GM18867 (cell line): ENCODE results near the gene ZAP70.

ENCODE experiments used
- ATAC-seq: cut with Tn5 transposase; IDR thresholded peaks from one replicate; pipeline ENCODE4 v1.9.1; 2021; ENCODE audit warnings: mild to moderate bottlenecking, moderate library complexity; ENCODE audit not compliant: unreplicated experiment

The ZAP70 gene

DNA sequence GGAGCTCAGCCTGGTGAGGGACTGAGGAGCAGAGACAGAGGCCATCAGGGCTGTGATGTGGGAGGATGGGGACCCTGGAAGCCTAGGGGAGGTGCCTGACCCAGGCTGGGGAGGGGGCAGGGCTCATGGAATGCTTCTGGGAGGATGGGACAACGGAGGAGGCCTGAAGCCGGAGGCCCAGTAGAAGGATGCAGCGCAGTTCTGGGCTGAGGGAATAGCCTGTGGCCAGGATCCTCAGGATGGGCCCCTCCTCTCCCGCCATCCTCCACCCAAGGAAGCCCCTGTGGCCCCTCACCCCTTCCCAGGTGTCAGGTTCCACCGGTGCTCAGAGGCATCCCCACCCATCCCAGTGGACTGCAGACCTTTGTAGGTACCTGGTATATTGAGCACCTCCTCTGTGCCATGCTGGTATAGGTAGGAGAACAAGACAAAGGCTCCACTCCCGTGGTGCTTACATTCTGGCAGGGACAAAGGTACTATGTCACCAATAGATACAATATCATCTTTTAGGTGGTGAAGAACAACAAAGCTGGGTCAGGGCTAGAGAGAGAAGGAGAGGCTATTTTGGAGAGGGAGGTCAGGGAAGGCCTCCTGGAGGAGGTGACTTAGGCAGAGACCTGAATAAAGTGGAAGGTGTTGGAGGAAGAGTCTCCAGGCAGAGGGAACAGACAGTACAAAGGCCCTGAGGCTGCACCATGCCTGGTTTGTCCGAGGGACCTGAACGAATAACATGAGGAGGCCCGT is 2.7 kb downstream of the ZAP70 start:
- no peak for ATAC-seq

DNA sequence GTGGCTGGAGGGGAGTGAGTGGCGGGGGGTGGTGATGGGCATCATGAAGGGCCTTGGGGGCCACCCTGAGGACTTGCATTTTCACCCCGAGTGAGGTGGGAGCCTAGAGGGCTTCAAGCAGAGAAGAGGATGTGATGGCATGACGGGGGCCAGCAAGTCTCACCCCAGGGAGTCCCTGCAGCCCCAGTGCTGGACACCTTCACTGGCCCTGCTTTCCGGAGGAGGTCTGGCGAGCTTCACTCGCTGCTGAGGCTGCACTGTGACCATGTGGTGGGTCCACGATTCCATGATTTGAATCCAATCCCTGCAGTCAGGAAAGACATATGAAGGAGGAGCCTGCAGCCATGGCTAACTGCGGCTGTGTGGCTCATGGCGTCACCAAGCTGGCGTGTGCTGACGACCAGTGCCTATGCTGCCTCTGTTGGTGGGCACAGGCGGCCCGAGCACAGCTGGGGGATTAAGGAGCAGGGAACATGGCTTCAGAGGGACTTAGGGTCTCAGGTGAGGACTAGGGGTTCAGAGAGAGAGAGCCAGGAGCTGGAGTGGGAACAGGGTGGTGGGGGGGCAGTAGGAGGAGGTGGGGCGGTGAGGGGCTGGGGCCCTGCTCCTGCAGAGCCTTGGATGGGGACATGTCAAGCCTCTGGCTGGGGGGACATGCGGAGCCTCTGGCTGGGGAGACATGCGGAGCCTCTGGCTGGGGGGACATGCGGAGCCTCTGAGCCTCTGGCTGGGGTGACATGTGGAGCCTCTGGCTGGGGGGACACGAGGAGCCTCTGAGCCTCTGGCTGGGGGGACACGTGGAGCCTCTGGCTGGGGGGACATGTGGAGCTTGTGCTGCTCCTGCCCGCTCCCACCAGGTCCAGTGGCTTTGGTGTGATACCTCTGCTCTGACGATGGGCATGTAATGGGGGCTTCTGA is 3.6 kb downstream of the ZAP70 start:
- ATAC-seq: no peak

DNA sequence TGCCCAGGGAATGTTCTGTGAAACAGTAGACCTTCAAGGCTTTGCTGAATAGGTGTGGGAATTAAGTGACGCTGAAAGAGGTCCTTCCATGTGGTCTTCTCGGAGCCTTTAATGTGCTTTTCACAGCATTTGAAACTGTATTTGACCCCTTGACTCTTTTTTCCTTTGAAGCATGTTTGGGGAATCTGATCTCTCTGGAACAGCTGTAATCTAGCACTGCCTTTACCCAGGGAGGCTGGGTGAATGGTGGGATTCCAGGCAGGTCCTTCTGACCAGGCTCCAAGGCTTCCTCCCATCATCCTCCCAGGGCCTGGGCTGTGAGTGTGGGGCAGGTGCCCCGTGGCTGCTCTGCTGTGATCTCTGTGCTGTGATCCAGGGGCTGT is 4.2 kb downstream of the ZAP70 start:
- ATAC-seq: no peak

DNA sequence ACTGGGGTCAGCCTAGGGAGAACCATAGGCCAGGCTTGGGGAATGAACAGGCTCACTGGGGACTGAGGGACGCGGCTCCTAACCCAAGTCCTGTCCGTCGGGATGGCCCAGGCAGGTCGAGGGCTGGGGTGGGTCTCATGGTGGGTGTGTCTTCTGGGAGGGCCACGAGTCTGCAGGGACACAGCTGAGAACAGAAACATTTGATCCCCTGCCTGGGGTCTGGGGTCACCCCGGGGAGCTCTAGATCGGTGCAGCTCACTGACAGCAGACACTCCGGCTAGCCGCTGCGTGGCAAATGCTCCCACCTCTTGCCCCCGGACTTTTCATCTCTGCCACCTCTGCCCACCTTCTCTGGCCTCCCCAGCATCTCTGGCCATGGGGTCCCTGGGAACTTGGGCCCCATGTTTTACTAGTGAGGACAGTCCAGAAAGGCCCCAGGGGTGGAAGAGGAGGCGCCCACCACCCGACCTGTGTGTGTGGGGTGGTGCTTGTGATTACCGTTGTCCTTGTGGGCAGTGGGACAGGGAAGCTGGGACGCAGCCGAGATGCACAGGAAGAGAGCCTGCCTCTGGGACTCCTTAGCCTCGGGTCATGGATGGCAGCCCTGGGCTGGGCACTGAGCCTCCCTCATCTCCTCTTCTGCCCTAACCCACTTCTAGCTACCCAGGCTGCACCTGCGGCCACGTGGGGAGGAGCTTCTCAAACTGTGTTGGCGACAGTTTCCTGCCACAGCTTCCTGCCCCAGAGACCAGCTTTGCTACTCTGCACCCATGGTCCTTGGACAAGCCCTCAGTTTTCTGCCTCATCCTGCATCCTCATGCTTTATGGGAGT is 4.9 kb downstream of the ZAP70 start:
- ATAC-seq: peak; percentile 74

DNA sequence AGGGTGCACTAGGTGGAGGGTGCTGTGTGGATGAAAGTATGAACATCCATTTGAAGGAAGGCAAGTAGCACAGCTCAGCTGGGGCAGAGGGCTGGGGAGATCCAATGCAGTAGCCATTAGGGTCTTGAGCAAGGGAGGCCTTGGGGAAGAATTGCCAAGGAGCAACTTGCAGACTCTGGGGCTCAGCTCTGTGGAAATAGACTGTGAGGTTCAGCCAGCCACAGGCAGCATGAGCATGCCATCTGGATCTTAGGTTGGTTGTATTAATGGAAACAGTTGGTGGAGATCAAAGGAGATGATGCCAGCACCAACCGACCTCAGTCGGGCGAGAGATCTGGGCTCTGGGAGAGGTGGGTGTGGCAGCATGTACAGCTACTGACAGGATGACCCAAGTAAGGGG is 5.6 kb downstream of the ZAP70 start:
- ATAC-seq: peak; percentile 17

DNA sequence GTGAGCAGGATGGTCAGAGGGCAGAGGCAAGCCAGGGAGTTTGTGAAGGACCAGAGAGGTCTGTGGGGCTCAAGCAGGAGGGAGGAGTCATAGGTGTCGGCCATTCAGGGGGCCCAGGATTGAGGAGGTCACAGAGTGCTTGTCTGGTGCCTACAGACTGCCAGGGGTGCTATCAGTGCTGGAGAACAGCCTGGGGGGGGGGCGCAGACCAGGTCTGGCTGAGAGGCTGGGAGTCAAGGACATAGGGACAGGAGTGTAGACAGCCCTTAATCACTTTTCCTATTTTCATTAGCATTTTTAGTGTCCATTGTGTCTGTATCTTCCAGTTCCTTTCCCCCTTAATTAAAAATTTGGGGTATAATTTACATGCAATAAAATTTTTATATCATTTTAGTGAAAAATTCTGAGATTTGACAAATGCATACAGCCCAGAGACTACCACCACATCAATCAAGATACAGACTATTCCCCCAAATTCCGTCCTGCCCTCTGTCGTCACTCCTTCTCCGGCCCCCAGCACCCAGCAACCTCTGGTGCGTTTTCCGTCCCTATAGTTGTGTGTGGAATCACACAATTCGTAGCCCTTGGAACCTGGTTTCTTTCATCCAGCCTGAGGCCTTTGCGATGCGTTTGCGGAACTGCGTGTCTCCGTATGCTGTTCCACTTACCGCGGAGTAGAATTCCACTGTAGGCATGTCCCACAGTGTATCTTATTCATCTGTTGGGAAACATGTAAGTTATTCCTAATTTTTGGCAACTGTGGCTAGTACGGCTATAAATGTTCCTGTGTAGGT is 6.2 kb downstream of the ZAP70 start:
- ATAC-seq: no peak

DNA sequence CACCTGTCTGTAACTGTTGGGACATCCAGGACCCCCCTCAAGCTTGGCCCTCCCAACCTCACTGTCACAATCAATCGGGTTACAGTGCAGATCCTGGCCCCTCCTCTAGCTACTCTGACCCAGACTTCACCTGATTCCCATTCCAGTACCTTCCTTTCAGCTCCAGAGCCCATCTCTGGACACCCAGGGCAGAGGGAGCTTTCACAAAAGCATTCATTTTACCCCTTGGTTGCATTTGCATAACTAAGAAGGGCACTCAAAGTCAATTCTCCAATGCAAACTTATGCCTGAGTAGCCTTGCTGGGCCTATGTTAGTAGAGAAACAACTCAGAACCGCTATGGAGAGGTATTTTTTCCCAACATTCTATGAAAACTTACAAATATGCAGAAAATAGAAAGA is 7.4 kb downstream of the ZAP70 start:
- ATAC-seq: no peak

DNA sequence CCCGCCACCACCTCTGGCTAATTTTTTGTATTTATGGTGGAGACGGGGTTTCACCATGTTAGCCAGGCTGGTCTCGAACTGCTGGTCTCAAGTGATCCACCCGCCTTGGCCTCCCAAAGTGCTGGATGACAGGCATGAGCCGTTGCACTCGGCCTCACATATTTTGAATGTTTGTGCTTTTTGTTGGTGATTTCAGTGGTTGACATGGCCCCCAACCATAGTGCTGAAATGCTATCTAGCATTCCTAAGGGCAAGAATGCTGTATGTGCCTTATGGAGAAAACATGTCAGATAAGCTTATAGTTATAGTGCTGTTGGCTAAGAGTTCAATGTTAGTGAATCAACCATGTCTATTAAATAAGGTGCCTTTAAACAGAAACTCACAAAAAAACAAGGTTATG is 8.9 kb downstream of the ZAP70 start:
- ATAC-seq: no peak

DNA sequence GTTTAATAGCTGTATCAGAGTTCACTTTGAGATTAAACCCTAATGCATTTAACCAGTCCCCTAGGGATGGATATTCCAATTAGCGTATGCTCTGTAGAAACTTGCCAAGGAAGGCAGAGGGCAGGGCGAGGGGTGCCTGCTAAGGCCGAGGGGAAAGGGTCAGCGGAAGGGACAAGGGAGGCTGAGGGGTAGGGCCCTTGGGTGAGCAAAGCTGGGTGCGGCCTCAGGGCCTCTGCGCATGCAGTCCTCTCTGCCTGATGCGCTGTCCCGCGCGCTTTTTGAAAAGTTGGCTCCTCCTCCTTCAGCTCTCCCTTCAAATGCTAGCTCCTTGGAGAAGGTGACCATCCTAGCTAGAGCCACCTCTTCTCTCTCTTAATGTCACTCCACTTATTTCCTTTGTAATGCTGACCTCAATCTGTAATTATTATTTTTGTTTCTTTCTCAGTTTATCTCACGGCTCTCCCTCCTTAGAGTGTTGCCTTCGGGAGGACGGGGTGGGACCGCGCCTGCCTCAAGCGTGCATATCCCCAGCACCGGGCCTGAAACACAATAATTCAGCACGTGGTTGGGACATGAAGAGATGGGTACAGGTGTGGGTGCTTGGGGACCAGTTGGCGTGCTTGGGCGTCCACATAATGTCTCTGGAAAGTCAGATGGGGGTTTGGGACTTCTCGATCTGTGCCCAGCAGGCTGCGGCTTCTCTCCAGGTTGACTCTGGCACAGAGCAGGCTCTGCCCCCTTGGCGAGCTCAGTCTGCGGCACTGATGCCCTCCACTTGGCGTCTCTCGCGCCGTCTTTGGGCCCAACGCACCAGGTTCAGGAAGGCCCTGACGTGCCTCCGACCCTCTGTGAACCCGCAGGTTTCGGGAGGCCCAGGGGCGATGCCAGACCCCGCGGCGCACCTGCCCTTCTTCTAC is 10.0 kb downstream of the ZAP70 start:
- no peak for ATAC-seq

DNA sequence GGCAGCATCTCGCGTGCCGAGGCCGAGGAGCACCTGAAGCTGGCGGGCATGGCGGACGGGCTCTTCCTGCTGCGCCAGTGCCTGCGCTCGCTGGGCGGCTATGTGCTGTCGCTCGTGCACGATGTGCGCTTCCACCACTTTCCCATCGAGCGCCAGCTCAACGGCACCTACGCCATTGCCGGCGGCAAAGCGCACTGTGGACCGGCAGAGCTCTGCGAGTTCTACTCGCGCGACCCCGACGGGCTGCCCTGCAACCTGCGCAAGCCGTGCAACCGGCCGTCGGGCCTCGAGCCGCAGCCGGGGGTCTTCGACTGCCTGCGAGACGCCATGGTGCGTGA is 10.7 kb downstream of the ZAP70 start:
- no peak for ATAC-seq

DNA sequence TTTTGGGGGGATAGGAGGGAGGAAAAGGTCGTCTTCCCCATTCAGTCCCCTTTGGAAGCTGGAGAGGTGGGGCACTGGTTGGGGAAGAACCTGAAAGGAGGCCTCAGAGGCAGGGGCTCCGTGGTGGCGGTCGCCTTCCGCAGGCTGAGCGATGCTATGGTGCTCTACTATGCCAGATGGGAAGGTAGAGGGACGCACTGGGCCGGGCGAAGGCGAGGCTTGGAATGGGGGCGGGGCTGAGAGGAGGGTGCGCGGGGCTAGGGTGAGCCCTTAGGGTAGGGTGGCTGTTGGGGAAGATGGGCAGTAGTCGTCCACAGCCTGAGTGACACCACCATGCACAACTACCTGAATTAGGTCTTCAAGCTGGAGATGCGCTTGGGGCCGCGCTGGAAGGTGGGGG is 11.1 kb downstream of the ZAP70 start:
- ATAC-seq: no peak

DNA sequence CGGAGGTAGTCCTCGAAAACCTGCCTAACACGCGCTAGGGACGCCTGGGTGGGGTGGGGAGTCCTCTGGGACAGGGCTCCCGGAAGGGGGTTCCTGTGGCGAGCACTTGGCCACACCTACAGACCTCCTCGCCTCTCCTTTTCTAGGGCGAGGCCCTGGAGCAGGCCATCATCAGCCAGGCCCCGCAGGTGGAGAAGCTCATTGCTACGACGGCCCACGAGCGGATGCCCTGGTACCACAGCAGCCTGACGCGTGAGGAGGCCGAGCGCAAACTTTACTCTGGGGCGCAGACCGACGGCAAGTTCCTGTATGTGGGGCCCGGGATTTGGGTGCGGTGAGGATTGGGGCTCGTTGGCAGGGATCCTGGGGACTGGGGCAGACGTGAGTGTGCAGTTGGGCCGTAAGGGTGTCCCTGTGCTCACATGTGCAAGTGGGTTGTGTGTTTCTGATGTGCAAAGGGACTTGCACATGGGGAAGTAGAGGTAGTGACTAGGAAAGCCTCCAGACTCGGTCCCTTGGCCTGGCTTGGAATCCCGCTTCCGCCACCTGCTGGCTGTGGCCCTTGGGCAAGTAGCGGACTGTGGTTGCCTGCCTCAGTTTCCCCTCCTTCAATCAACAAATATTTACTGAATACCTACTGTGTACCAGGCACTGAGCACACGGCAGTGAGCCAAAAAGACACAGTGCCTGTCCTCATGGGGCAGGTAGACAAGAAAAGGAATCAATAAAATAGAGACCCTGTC is 11.7 kb downstream of the ZAP70 start:
- no peak for ATAC-seq

DNA sequence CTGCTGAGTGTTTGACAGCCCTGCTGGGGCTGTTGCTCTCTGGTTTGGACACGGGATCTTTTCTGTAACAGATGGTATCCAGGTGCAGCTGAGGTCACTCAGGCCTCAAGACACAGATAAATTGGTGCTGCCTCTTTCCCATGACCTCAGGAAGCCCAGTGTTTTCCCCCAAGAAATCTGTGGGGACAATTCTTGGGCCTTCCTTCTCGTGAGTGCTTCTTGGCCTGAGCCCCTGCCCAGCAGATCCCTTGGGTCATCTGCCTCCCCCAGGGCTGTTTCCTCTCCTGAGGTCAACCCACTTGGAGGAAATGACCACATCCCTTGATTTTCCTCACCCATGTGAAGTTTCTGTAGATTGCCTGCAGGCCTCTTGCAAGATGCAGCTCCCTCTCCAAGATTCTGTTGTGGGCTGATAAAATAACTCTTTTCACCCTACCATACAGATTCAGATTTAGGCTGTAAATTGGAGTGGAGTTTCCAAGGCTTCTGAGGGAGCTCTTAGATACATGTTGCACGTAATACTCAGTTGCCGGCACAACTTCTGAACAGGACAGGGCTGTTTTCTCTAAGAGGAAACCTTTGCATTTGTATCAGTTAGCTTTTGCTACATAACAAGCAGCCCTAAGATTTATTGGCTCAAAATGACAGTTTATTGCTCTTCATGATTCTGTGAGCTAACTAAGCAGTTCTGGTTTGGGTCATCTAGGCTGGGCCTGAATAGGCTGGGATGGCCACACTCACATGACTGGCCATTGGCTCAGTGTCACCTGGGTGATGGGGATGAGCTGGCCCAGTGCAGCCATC is 13.1 kb downstream of the ZAP70 start:
- no peak for ATAC-seq

DNA sequence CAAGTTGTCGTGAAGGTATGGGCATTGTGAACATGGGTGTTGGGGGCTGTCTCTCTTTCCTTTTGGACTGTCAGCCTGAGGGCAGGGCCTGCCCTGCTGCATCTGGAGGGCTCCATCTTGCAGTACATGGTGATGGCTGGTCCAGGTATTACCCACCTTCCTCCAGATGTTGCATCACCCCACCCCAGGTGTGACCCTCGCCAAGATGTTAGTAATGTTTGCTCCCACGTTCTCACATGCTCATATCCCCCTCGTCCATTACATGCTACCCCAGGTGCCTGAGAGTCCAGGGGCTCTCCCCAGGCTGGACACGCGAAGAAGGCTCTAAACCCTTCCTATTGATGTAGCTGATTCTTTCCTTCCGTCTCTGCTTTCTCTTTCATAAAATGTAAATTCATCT is 13.9 kb downstream of the ZAP70 start:
- no peak for ATAC-seq

DNA sequence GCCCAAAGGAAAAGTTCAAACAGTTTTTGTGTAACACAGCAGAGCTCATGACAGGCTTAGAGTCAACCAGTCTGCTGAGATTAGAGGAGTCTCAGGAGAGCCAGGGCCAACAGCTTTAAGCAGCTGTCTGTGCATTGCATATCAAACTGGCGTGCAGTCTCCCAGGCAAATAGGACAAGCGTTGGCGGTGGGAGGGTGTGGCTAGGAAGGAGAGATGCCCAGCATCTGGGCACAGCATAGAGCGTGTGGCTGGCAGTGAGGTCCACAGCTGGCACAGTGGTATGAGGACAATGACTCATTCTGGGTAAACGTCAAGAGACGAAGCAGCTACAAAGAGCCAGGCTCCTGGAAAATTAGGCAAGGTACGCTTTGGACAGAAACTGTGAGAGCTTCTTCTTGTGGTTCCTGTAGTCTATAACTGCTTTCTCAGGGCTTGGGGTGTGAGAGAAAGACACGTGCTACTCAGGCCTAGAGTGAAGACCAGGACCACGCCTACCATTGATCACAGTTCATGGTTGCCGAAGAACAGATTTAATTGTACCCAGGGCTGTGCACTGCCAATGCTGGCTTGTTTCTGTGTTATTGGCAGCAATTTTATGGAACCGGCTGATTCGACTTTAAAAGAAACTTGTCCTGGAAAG is 14.8 kb downstream of the ZAP70 start:
- no peak for ATAC-seq

DNA sequence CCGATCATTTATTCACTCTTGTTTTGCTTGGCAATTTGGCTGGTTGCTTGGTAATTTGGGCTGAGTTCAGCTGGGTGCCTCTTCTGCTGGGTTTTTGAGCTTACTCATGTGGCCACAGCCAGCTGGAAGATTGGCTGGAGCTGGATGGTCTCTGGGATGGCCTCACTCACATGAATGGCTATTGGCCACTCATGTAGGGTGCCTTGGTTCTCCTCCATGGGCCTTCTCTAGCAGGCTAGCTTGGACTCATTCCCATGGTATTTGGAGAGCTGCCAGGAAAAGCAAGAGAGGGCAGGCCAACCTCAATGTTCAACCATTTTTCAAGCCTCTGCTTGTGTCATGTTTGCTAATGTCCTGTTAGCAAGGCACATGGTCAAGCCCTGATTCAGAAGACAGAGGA is 16.9 kb downstream of the ZAP70 start:
- no peak for ATAC-seq

DNA sequence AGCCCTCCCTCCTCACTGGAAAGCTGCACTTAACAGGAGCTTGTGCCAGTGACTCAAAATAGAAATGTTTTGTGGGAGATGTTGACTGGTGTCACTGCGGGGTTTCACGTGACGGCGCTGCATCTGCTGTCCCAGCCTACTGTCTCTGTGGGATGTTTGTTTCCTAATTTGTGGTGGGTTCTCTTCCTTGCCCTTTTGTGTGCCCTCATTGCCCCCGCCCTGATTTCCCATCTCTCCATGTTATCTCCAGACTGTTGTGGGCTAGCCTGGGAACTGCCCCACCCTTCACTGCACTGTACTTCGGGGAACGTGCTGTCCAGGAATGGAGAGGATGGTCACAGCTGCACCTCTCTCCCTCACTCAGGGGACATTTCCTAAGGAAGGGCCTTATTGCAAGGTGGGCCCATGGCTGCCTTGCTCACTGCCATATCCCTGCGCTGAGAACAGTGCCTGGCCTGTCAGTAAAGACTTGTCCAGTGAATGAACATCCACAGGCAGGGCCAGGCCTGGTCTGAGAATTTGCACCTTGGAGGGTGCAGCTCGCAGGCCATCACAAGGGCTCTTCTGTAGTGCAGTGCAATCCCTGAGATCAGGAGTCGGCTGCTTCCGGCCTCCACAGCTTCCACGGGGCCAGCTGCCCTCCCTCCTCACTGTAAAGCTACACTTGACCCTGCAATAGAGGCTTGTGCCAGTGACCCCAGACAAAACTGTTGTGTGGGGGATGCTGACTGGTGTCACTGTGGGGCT is 18.1 kb downstream of the ZAP70 start:
- ATAC-seq: no peak
